H1 (cell line): ENCODE measurements around the gene ZNF189. TPM values are rescaled to one million over a fixed set of nuclear protein-coding genes. Genes with fewer than 3 reads are reported as not detected.

ENCODE experiments used
- CTCF ChIA-PET: fragments of 300-600 bp; sonication (Branson Sonifier 250); formaldehyde crosslinking; loops from one replicate; lab custom pipeline; 2021; ENCODE audit not compliant: partially characterized antibody; lab: Charles Lee
- POLR2A ChIA-PET: fragments of 300-600 bp; sonication (Branson Sonifier 250); formaldehyde crosslinking; loops from one replicate; lab custom pipeline; 2021; ENCODE audit warnings: inconsistent platforms; ENCODE audit not compliant: partially characterized antibody; lab: Charles Lee
- DNase-seq, 2 experiments: peaks; one replicate each; pipeline versions ENCODE4 v3.0.0 to v3.0.0-alpha.2; 2010 to 2022; ENCODE audit warnings: low spot score in 2 of 2, low read depth in 1 of 2, mixed read lengths in 1 of 2
- FAIRE-seq: peaks from 2 replicates; lab custom pipeline; 2011; peaks lifted over from hg19 to GRCh38; lab: Jason Lieb, UNC
- H2AFZ ChIP-seq: 2 replicates; pipeline ENCODE4 v1.8.1; 2012; ENCODE audit warnings: low read length, inconsistent platforms
- H2AK5ac ChIP-seq: 2 replicates; pipeline ENCODE4 v1.6.1; 2013; ENCODE audit warnings: low read depth, low read length
- H2BK120ac ChIP-seq: replicated peaks from 2 replicates; pipeline ENCODE3; 2013; ENCODE audit warnings: low read depth, low read length, inconsistent platforms
- H2BK12ac ChIP-seq: 2 replicates; pipeline ENCODE4 v1.6.1; 2013; ENCODE audit warnings: low read depth, low read length
- H2BK15ac ChIP-seq: 2 replicates; pipeline ENCODE4 v1.6.1; 2013; ENCODE audit warnings: low read length
- H2BK20ac ChIP-seq: 2 replicates; pipeline ENCODE4 v1.6.1; 2013; ENCODE audit warnings: low read length
- H2BK5ac ChIP-seq: 2 replicates; pipeline ENCODE4 v1.6.1; 2013; ENCODE audit warnings: low read depth, low read length
- H3K14ac ChIP-seq: 2 replicates; pipeline ENCODE4 v1.6.1; 2013; ENCODE audit warnings: inconsistent platforms; ENCODE audit not compliant: insufficient read length
- H3K18ac ChIP-seq: 2 replicates; pipeline ENCODE4 v1.6.1; 2013; ENCODE audit warnings: low read length; ENCODE audit errors: extremely low read depth
- H3K23ac ChIP-seq: 2 replicates; pipeline ENCODE4 v1.6.1; 2013; ENCODE audit warnings: inconsistent platforms; ENCODE audit not compliant: insufficient read length
- H3K23me2 ChIP-seq: 2 replicates; pipeline ENCODE4 v1.6.1; 2013; ENCODE audit warnings: low read depth, low read length
- H3K27ac ChIP-seq: 2 replicates; pipeline ENCODE4 v1.6.1; 2011; ENCODE audit warnings: low read depth, low read length, inconsistent platforms
- H3K27me3 ChIP-seq, 4 experiments: replicated peaks in 1 of 4; 1 replicate in 1 of 4; 2 replicates in 3 of 4; pipeline versions ENCODE4 v1.6.1 to v1.8.1; 2011 to 2013; ENCODE audit warnings: low read length in 3 of 4, mild to moderate bottlenecking in 3 of 4, inconsistent platforms in 2 of 4, mixed read lengths in 2 of 4, moderate library complexity in 1 of 4; ENCODE audit not compliant: control insufficient read depth in 3 of 4, insufficient read depth in 3 of 4; ENCODE audit errors: extremely low read depth in 1 of 4
- H3K36me3 ChIP-seq, 4 experiments: 2 replicates each; pipeline versions ENCODE4 v1.6.1 to v1.8.1; 2011 to 2013; ENCODE audit warnings: mild to moderate bottlenecking in 4 of 4, low read length in 3 of 4, moderate library complexity in 2 of 4, control low read depth in 1 of 4, inconsistent platforms in 1 of 4; ENCODE audit not compliant: insufficient read depth in 4 of 4, control insufficient read depth in 2 of 4
- H3K4ac ChIP-seq: replicated peaks from 2 replicates; pipeline ENCODE3; 2013; ENCODE audit warnings: low read length, low read depth, mixed read lengths, inconsistent platforms; ENCODE audit not compliant: insufficient read length
- H3K4me1 ChIP-seq, 4 experiments: replicated peaks in 1 of 4; 1 replicate in 1 of 4; 2 replicates in 3 of 4; pipeline versions ENCODE4 v1.6.1 to v1.8.1; 2011 to 2013; ENCODE audit warnings: low read length in 3 of 4, inconsistent platforms in 2 of 4, mixed read lengths in 1 of 4; ENCODE audit not compliant: insufficient read depth in 4 of 4, control insufficient read depth in 3 of 4
- H3K4me2 ChIP-seq, 2 experiments: 2 replicates each; pipeline versions ENCODE4 v1.6.1 to v1.8.1; 2011 to 2013; ENCODE audit warnings: low read depth in 2 of 2, low read length in 2 of 2, control low read depth in 1 of 2, inconsistent platforms in 1 of 2, mild to moderate bottlenecking in 1 of 2; ENCODE audit not compliant: insufficient read depth in 1 of 2
- H3K4me3 ChIP-seq, 4 experiments: fragments of 200-600, 300-600 bp in 1 of 4; sonication (generic), shearing (Covaris generic), sonication (Bioruptor Twin) in 1 of 4; 2 replicates each; pipeline versions ENCODE4 v1.5.1 to v1.8.1; 2011 to 2016; ENCODE audit warnings: low read length in 4 of 4, low read depth in 3 of 4, control low read depth in 2 of 4, inconsistent platforms in 2 of 4, mild to moderate bottlenecking in 2 of 4, mixed read lengths in 1 of 4, moderate library complexity in 1 of 4; ENCODE audit not compliant: insufficient read depth in 2 of 4; ENCODE audit errors: extremely low read depth in 1 of 4
- H3K56ac ChIP-seq: replicated peaks from 2 replicates; pipeline ENCODE3; 2013; ENCODE audit warnings: low read depth, mild to moderate bottlenecking, mixed read lengths, low read length, inconsistent platforms; ENCODE audit not compliant: insufficient read length
- H3K79me1 ChIP-seq: 2 replicates; pipeline ENCODE4 v1.6.1; 2013; ENCODE audit warnings: low read depth, low read length, control low read depth
- H3K79me2 ChIP-seq, 2 experiments: 2 replicates each; pipeline versions ENCODE4 v1.6.1 to v1.8.1; 2012 to 2013; ENCODE audit warnings: low read length in 2 of 2, mild to moderate bottlenecking in 2 of 2, inconsistent platforms in 1 of 2; ENCODE audit not compliant: insufficient read depth in 2 of 2, control insufficient read depth in 1 of 2
- H3K9ac ChIP-seq, 4 experiments: replicated peaks in 1 of 4; 1 replicate in 1 of 4; 2 replicates in 3 of 4; pipeline versions ENCODE4 v1.6.1 to v1.8.1; 2011 to 2013; ENCODE audit warnings: low read depth in 3 of 4, low read length in 3 of 4, control low read depth in 2 of 4, mild to moderate bottlenecking in 2 of 4, moderate library complexity in 2 of 4, inconsistent platforms in 1 of 4; ENCODE audit errors: extremely low read depth in 1 of 4
- H3K9me3 ChIP-seq, 2 experiments: 2 replicates each; pipeline versions ENCODE4 v1.6.1 to v1.8.1; 2012 to 2013; ENCODE audit warnings: mild to moderate bottlenecking in 2 of 2, moderate library complexity in 2 of 2, control low read depth in 1 of 2, inconsistent platforms in 1 of 2, low read depth in 1 of 2, low read length in 1 of 2, mixed read lengths in 1 of 2; ENCODE audit not compliant: insufficient read depth in 2 of 2
- H4K20me1 ChIP-seq, 2 experiments: replicated peaks in 1 of 2; 2 replicates each; pipeline versions ENCODE3 to v1.8.1; 2011 to 2013; ENCODE audit warnings: inconsistent platforms in 2 of 2, low read length in 2 of 2, mild to moderate bottlenecking in 1 of 2; ENCODE audit not compliant: insufficient read depth in 2 of 2, control insufficient read depth in 1 of 2
- H4K5ac ChIP-seq: 2 replicates; pipeline ENCODE4 v1.6.1; 2013; ENCODE audit warnings: low read length, low read depth, mixed read lengths, inconsistent platforms; ENCODE audit not compliant: insufficient read length
- H4K8ac ChIP-seq: 2 replicates; pipeline ENCODE4 v1.8.0; 2013; ENCODE audit warnings: mild to moderate bottlenecking, moderate library complexity, low read length, inconsistent platforms; ENCODE audit not compliant: insufficient read depth; ENCODE audit errors: extremely low read depth
- H4K91ac ChIP-seq: replicated peaks from 2 replicates; pipeline ENCODE3; 2013; ENCODE audit warnings: low read length, mixed read lengths, inconsistent platforms; ENCODE audit not compliant: insufficient read length
- WGBS, 2 experiments: shearing (Covaris generic) in 1 of 2; methylation state at CpG; one replicate each; pipeline versions ENCODE4 v1.1.6 to v1.1.7; 2013 to 2015; ENCODE audit warnings: low lambda C conversion rate in 2 of 2, mixed read lengths in 2 of 2, inconsistent platforms in 1 of 2, low coverage in 1 of 2, missing lambda C conversion rate in 1 of 2; ENCODE audit not compliant: insufficient replicate concordance in 2 of 2, insufficient coverage in 1 of 2, insufficient read length in 1 of 2; ENCODE audit errors: extremely low coverage in 1 of 2, missing lambda C conversion rate in 1 of 2; 5-methylcytosine and 5-hydroxymethylcytosine counted together
- polyA plus RNA-seq, 7 experiments: library from polyadenylated mRNA; depleted of rRNA in 3 of 7; stranded (reverse) in 5 of 7; unstranded in 2 of 7; fragments of >200 nt in 5 of 7; fragments of 200-250 nt in 2 of 7; gene quantifications; 1 replicate in 5 of 7; 2 replicates in 1 of 7; 4 replicates in 1 of 7; pipeline versions ENCODE4 v1.2.1 to v1.2.3, GENCODE V29; 2011 to 2013; ENCODE audit warnings: missing spikeins in 2 of 7, mixed read lengths in 2 of 7
- total RNA-seq: library from RNA; stranded (reverse); fragmentation: NEBNext Ultra II Directional; extraction: Animal tissue kit (Norgen Biotek cat#: 25700); gene quantifications from 2 replicates; pipeline ENCODE4 v1.2.1, GENCODE V29; 2021

The ZNF189 gene
- total and polyA plus RNA-seq, 2 of the 8 experiments (the other 6 are each of a cell fraction or from before 2014, with no cell fraction given): 1.9 to 12.3 TPM

GRCh38 chr9:101427957-101428655 is 29.5 kb downstream of the ZNF189 start:
- no peak overlapping the region for H2BK12ac ChIP-seq
- no peaks in the 10 kb centered on the region; the same call in 1 of the 2 replicates for H3K23me2 ChIP-seq
- no peaks in the 10 kb centered on the region for H3K79me2 ChIP-seq
- no peaks in the 10 kb centered on the region for H3K4me1 ChIP-seq
- H4K5ac ChIP-seq: no peak overlapping the region
- H3K4me3 ChIP-seq: no peak overlapping the region
- H3K56ac ChIP-seq: no peak overlapping the region
- H4K8ac ChIP-seq: no peak overlapping the region
- H3K27me3 ChIP-seq: no peaks in the 10 kb centered on the region
- H3K79me1 ChIP-seq: no peaks in the 10 kb centered on the region
- no peak overlapping the region for H2BK5ac ChIP-seq
- no peak for DNase-seq
- no peaks in the 10 kb centered on the region for H3K36me3 ChIP-seq
- no peak overlapping the region for H3K27ac ChIP-seq
- H3K18ac ChIP-seq: no peak overlapping the region
- no peaks in the 10 kb centered on the region for H3K9me3 ChIP-seq
- FAIRE-seq: no peak
- ChIA-PET POLR2A (interaction anchor here (1.9 kb wide), 1 partner anchor 9 kb away, joined by 6 read pairs; no protein-coding TSS in a partner anchor), CTCF (interaction anchor here (0.6 to 2.1 kb wide), 4 partner anchors 10 to 30 kb away, joined by 3 to 7 read pairs (median 5); no protein-coding TSS in a partner anchor)
- H4K20me1 ChIP-seq: no peaks in the 10 kb centered on the region
- H3K14ac ChIP-seq: no peak overlapping the region
- H2BK15ac ChIP-seq: no peak overlapping the region
- H4K91ac ChIP-seq: no peak overlapping the region
- no peak overlapping the region for H2BK20ac ChIP-seq
- H3K23ac ChIP-seq: no peak overlapping the region
- H3K4ac ChIP-seq: no peak overlapping the region
- no peak overlapping the region for H3K9ac ChIP-seq
- H2AK5ac ChIP-seq: no peak overlapping the region
- H2AFZ ChIP-seq: no peak overlapping the region
- H2BK120ac ChIP-seq: no peak overlapping the region
- 90% methylated on average over 3 of the region's 3 CpGs; no CpG with 5 or more reads in 1 of the 2 experiments for WGBS, 2 experiments
- H3K4me2 ChIP-seq: no peak overlapping the region
